Left colon (tissue), 2 donors: ENCODE results near the gene PARD3B. TPM values are rescaled to one million over a fixed set of nuclear protein-coding genes. Genes with fewer than 3 reads are reported as not detected.
"Not testable (repeated sequence)": the region's sequence is repeated elsewhere in the genome, so short reads cannot be mapped to it uniquely, and the experiment has no call there.

Experiments used
- ATAC-seq: fragments of 200-7000 bp; cut with Tn5 transposase; one replicate; pipeline ENCODE4 v1.9.1; 2020; ENCODE audit warnings: mild to moderate bottlenecking, moderate library complexity
- DNase-seq, 2 donors: peaks; one replicate each; pipeline ENCODE4 v3.0.0-alpha.2; 2020
- intact Hi-C, 2 donors: fragments of 100-400 bp; cut with DNase I in 1 of 2; cut with micrococcal nuclease in 1 of 2; formaldehyde crosslinking; loops; one replicate each; pipeline versions ENCODE4 v1.11.2 to v1.14.0; 2022; cut with DNase I, micrococcal nuclease
- total RNA-seq, 2 donors: library from RNA; stranded (reverse); fragmentation: NEBNext Ultra II Directional; extraction: Animal tissue kit (Norgen Biotek cat#: 25700); gene quantifications; one replicate each; pipeline ENCODE4 v1.2.1, GENCODE V29; 2021
- donor health status: DM: no; HTN: no; CAD: no.
- donor health status: DM: yes; HTN: yes; CAD: no.

The PARD3B gene
- total RNA-seq, 2 donors from 2014 or later, result 28.3 to 30.5 TPM

DNA sequence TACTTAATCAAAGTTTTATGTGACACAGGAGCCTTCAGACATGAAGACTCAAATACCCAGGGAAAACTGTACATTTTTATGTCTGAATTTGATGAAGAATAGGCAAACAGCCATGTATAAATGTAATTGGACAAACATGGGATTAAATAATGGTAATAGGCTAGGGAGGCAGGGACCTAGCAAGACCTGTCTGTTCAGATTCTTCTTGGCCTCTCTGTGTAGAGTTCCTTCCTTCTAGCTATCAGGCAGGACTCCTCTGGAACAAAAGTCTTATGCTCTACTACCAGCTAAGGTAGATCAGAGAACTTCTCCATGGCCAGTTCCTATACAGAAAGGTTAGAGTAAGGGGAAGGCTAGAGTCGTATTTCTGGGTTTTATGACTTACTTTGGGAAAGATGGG, 9.5 kb upstream of the PARD3B start:
- no peak for DNase-seq
- intact Hi-C loops, result no loop called here

DNA sequence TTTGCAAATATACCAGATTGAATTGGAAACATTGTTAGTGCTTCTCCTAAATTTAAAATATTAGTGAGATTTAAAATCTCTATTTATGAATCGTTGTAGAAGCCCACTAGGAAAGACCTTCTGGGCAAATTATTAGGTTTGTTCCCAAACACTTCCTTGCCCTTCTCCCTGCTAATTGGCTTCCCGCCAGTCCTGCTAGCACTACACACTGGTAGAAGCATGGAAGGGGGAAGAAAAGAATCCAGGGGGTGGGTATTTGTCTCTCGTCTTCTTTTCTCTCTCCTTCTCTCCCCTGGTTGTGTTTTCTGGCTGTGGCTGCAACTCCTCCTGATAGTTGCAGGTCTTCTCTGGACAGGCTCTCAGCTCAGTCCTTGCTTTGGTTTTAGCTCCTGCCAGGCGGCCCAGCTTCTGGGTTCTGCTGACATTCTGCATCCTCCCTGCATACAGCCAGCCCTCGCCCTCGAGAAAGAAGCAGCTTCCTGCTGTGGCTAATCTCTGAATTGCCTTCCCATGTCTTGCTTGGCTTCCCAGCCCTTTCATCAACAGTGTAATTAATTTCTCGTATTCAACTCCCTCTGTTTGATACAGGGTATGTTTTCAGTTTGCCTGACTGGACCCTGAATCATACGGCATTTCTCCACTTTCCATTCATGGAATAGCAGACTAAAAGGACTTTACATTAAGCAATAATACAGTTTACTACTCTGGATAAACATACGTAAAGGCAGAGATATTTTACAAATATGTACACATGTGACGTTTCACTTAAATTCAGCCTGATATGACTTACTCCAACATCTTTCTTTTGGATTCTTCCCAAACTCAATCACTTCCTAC, 6.9 kb upstream of the PARD3B start:
- DNase-seq (no peak), ATAC-seq (no peak)
- intact Hi-C loops, result no loop called here

More for the DNA sequence above, 9.5 kb upstream of the PARD3B start:
- ATAC-seq, result no peak

DNA sequence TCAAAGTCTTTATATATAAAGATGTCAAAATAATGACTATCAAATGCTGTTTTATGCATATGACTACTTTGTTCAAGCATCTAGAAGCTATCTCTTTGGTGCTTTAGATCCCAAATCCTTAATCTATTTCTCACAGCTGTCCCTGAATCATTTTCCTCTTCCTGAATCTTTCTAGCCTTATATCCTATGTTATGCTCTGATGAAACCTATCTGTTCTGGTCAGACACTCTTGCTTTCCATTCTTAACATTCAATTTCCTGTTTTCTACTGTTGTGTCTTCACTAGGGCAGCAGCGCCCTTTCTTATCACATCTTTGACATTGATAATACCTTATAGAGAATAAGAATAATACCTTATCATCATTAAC, 6.3 kb upstream of the PARD3B start:
- no peak for DNase-seq
- intact Hi-C loops, result no loop called here
- ATAC-seq, result no peak

DNA sequence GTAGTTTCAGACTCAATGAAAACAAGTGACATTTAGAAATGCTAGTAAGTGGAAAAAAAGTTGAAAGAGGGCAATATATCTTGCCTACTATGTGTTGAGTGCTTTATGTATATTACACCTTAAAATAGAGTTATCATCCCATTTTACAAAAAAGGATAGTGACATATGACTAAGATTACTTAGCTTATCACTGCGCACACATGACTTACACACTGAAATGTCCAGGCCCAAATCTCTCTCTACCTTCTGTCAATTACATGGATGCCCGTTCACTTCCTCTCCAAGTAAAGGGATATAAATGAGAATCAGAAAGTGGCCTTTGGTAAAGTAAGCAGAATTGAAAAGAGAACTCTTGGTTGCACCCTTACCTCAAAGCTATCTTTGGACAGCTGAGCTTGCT, 3.6 kb upstream of the PARD3B start:
- intact Hi-C loops, result no loop called here
- ATAC-seq, result no peak
- DNase-seq, result no peak

DNA sequence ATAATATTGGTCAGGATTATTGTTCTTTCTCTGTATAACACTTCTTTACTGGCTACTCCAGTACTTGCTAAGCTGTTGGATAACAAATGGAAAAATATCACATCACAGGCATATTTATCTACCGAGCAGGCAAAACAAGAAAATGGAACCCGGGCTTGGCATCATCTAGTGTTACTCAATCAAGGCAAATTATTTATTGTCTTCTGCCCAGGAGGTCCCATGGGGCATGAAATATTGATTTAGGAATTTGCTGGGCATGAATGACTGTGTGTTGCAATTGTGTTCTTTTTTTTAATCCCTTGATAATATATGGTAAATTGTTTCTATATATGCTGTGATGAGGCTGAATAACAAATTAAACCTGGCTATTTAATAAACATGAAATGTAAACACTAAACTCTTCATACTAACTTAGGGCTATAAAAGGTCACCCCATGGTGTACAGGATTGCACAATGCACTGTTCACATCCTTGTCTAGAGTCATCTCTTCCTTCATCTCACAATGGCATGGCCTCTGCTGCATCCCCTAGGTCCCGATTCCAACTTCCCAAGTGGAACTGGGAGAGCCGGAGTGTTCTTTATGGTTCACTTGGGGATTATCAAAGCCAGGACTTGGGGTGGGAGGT, 2.2 kb upstream of the PARD3B start:
- ATAC-seq (no peak), DNase-seq (no peak)
- intact Hi-C loops, result no loop called here

DNA sequence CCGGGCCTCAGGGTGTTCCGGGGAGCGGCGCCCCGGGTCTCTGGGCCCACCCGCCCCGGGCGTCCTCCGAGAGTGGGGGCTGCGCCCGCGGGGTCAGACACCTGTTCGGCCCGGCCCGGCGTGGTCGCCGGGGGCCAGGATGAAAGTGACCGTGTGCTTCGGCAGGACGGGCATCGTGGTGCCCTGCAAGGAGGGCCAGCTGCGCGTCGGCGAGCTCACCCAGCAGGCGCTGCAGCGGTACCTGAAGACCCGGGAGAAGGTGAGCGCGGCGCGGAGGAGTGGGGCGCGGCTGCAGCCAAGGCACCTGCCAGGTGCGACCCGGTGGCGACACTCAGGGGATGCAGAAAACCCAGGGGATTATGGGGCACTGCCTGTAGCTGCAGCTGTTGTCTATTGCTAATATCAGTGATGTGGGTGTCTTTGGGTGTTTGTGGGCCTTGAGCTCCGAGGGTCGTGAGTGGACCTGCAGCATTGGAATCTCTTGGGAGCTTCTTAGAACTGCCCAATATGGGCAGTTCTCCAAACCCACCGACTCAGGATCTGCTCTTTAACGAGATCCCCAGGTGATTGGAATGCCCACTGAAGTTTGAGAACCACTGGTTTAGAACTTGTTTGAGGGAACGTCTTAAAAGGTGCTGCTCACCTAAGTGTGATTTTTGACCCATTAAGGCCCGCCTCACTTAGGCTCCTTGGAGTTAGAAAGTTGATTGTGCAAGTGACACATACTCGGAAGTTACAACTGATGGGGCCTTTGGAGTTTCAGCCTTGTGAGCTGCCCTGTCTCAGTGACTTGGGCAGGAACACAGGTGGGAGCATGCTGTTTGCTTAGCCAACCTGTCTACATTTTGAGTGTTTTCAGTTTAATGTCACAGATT, 823 bp downstream of the PARD3B start:
- DNase-seq (peak; percentile 56 to 70), ATAC-seq (peak; percentile 66)
- intact Hi-C loops, result no loop called here

DNA sequence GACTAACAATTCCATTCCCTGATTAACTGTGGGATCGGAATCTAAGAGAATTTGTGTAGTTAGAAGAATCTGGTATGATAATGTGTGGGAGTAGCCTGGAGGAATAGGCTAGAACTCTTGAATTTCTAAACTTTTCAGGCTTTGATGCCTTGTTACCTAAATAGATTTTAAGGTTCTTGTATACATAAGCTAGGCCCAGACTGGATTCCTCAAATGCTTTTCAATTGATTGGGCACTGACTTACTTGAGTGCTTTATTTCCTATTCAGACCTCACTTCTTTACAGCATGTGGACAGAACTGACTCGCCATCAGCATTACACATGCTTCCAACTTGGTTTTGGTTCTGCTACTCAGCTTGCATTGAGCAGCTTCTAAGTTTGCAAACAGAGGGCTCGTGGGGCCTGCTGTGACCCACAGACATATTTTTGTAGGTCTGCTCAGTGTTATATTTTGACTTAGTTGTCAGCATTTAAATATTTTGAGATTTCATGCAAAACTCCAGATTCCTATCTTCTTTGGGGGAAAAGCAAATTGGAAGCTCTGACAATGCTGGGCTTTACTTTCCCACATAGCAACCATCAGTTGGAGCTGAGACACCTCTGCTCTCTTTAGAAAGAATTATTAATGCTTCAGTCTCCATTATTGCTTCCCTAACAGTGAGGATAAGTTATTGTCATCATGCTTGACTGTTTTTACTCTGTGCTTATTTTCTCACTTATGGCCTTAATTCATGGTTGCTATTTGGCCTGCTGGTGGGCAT, 5.7 kb downstream of the PARD3B start:
- DNase-seq (no peak), ATAC-seq (no peak)
- intact Hi-C loops, result no loop called here

DNA sequence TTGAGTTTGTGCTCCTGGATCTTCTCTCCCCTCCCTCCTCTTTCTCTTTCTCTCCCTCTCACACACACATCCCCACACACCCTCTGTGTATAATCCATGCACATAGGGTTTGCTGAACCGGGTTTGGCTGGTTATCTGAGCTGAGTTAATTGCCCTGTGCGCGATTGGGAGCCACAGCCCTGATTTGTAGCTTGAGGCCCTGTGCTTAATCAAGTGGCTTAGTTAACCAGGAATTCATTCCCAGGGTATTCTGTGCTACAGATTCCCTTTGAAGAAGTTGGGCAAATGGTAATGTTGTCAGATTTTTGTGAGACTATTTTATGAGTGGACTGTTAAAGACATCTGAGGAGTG, 6.2 kb downstream of the PARD3B start:
- intact Hi-C loops, result no loop called here
- DNase-seq (no peak), ATAC-seq (peak; percentile 90)

DNA sequence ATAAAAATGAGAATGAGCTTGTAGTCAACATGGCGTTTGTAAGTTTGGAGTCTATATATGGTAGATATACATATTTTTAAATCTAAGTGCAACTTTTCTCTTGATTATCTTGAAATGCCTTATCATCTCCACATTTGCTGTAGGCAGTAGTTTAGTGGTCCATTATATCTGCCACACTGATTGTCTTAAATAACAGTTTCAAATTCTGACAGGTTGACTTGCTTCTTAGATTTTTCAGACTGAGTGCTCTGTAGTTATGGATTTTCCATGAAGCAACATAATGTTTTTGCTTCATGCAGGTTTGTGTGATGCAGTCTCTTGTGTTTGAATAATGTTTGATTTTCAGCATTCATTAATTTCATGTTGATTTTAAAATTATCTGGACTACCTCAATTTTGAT, 12.3 kb downstream of the PARD3B start:
- intact Hi-C loops, result no loop called here
- DNase-seq (no peak), ATAC-seq (no peak)

DNA sequence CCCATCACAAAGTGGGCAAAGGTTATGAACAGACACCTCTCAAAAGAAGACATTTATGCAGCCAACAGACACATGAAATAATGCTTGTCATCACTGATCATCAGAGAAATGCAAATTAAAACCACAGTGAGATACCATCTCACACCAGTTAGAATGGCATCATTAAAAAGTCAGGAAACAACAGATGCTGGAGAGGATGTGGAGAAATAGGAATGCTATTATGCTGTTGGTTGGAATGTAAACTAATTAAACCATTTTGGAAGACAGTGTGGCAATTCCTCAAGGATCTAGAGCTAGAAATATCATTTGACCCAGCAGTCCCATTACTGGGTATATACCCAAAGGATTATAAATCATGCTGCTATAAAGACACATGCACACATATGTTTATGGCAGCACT, 14.1 kb downstream of the PARD3B start:
- DNase-seq, intact Hi-C loops, ATAC-seq: not testable (repeated sequence)

DNA sequence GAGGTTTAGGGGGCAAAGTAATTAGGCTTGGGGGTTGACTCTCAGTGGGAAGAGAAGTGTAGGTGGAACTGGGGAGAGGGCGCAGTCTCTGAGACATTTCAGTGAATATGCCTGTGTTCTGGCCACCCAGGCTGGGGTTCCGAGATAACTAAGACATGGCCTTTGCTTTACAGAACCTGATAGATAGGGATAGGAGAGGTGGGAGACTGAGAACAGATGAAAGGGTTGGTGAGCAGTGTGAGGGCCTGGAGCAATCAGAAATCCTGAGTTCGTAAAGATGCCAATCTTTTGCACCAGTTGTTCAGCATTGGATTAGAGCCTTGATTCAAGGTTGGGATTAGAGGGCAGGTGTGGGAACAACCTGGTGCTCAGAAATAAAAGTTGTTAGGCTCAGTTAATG, 15.6 kb downstream of the PARD3B start:
- DNase-seq (no peak), ATAC-seq (no peak)
- intact Hi-C loops, result no loop called here

DNA sequence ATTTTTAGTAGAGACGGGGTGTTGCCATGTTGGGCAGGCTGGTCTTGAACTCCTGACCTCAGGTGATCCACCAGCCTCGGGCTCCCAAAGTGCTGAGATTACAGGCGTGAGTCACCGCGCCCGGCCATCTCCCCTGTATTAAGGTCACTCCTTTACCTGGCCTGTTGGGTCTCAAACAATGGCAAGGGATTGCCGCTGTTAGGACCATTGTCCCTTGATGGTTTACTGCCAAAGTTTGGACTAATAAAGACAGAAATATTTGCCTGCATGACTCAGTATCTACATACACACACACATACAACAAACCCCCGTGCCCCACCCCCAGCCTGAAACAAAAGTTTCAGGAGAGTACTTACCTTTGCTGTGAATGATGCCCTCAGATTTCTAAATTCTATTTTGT, 16.5 kb downstream of the PARD3B start:
- DNase-seq (no peak), ATAC-seq (no peak)
- intact Hi-C loops, result no loop called here

DNA sequence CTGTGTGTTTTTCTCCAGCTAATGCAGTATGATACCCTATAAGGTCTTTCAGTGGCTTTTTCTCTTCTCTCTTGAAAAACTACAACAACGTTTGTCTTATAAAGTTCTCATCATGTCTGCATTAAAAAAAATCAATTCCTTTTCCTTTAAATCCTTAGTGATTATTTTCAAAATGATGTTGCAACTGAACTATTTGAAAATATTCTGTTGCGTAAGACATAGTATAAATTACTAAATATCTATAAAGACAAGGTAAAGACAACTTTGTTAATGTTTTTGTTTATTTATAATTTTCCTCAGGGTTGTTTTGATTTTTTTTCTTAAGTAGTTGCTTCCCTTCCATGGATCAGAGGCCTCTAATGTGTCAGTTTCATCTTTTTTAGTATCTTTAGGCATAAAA, 21.2 kb downstream of the PARD3B start:
- DNase-seq (no peak), ATAC-seq (no peak)
- intact Hi-C loops, result no loop called here

DNA sequence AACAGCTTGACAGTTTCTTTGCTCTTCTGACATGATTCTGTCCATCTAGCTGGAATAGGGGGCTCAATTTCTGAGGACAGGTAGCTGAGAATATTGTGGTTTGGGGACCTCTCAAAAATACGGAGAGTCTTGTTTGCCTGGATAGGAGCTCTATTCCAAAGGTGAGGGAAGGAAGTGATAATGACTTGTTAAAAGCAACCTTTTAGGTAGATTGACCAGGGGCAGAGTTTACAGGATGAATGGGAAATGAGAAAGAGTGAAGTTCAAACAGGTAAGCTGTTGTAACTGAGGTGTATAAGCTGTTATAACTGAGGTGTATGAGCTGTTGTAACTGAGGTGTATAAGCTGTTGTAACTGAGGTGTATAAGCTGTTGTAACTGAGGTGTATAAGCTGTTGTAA, 25.1 kb downstream of the PARD3B start:
- DNase-seq (no peak), ATAC-seq (peak; percentile 84)
- intact Hi-C loops, result no loop called here

DNA sequence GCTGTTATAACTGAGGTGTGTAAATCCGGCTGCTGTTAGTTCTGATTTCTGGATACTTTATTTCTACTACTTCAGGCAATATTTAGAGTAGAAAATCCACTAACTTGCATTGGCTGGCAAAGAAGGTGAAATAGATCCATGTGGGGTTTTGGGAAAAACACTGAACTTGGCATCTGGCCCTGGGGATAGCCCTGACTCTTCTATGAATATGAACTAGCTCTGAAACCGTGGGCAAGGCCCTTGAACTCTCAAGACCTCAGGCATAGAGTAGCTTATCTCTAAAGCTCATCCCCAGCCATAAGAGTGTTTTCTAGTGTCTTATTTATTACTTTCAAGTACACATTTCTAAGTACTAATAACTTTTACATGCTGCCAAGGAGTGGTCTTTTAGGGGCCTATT, 25.8 kb downstream of the PARD3B start:
- ATAC-seq (no peak), DNase-seq (no peak)
- intact Hi-C loops, result no loop called here

DNA sequence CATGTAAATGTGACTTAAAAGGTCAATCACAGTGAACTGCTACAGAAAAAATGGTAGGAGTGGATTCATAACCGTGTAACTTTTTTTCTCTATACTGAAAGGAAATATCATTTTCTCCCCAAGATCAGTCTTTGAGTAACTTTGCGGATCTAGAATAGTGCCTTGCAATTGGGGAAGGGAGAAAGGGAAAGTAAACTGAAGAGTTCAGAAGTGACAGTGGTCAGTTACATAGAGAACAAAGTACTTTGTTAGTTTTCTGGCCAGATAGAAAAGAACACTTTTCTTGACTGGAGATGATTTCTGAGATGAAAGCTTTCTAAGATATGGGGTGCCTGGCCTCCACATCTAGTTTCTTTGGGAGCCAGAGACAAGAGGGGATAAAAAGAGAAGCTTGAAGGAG, 26.6 kb downstream of the PARD3B start:
- no peak for DNase-seq
- intact Hi-C loops, result no loop called here
- ATAC-seq, result no peak

DNA sequence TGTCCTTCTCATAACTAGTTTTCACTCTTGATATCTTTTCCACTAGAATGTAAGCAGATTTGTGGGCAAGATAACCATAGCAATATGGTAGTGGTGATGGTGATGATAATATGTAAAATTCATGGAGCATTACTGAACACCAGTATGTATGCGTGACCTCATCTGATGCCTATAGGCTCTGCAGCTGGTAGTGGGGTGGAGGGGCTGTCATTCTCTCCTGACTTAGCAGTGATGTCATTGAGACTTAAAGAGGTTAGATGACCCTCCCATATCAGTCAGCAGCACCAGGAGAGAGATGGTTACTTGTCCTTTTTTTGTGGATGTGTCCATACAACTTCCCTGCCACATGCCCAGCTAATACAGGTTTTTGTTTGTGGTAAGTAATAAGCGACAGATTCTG, 27.9 kb downstream of the PARD3B start:
- no peak for ATAC-seq
- DNase-seq, result no peak
- intact Hi-C loops, result no loop called here

DNA sequence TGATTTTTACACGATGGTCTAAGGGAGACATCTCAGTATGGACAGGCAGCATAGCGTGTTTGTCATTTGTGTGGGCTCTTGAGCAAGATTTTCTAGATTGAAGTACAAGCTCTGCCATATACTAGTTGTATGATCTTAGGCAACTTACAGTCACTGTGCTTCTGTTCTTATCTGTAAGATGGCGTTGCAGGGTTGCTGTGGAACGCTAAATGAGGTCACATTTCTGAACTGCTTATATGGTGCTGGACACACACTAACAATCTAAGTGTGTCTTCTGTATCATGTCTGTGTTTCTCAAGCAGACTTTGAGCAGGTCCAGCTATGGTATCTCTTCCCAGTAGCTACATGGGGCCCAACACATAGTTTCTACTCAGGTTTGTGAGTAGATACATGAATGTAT, 29.2 kb downstream of the PARD3B start:
- no peak for DNase-seq
- intact Hi-C loops, result no loop called here
- ATAC-seq, result no peak

DNA sequence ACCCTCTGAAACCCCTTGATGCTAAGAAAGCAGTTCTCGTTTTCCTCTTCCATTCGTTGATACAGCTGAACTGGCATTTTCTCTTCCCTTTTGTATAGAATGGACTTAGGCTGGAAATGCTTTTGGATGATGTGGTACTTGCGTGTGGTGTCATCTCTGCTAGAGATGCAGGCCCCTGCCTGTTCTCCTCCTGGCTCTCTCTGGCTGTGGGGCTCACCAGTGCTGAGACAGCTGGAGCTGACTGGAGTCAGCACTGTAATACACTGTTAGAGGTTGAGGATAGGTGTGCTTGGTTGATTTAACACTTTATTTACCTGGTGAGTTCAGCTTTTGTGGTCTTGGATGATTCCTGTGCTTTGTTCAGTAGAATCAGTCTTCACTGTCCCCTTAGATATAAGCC, 30.2 kb downstream of the PARD3B start:
- intact Hi-C loops, result no loop called here
- ATAC-seq (no peak), DNase-seq (no peak)
